Duodenal mucosa (tissue), 2 donors: ENCODE data around the gene DIRAS2.

Experiments
- H3K27ac ChIP-seq: one replicate; pipeline ENCODE4 v1.7.0; 2013; ENCODE audit warnings: low read depth, low read length
- H3K27me3 ChIP-seq, 2 donors: one replicate each; pipeline ENCODE4 v1.7.0; 2013; ENCODE audit warnings: low read length in 2 of 2, control low read depth in 1 of 2; ENCODE audit not compliant: insufficient read depth in 2 of 2, control insufficient read depth in 1 of 2
- H3K36me3 ChIP-seq, 2 donors: one replicate each; pipeline ENCODE4 v1.7.0; 2013; ENCODE audit warnings: low read length in 2 of 2, control low read depth in 1 of 2; ENCODE audit not compliant: insufficient read depth in 2 of 2, control insufficient read depth in 1 of 2
- H3K4me1 ChIP-seq, 2 donors: one replicate each; pipeline ENCODE4 v1.7.0; 2013; ENCODE audit warnings: low read length in 2 of 2, control low read depth in 1 of 2; ENCODE audit not compliant: insufficient read depth in 2 of 2, control insufficient read depth in 1 of 2
- H3K4me3 ChIP-seq, 2 donors: one replicate each; pipeline ENCODE4 v1.7.0; 2013; ENCODE audit warnings: low read length in 2 of 2, low read depth in 1 of 2
- H3K9ac ChIP-seq, 2 donors: one replicate each; pipeline ENCODE4 v1.7.0; 2013; ENCODE audit warnings: low read length in 2 of 2, low read depth in 1 of 2
- H3K9me3 ChIP-seq, 2 donors: one replicate each; pipeline ENCODE4 v1.7.0; 2013; ENCODE audit warnings: low read length in 2 of 2, control low read depth in 1 of 2; ENCODE audit not compliant: control insufficient read depth in 1 of 2

The DIRAS2 gene

GRCh38 chr9:90616806-90617205 lies 25.8 kb downstream of the DIRAS2 start:
- H3K27me3 ChIP-seq: no peaks in the 10 kb centered on the region
- H3K9me3 ChIP-seq: no peaks in the 10 kb centered on the region
- no peaks in the 10 kb centered on the region for H3K4me1 ChIP-seq
- H3K4me3 ChIP-seq: no peak overlapping the region
- no peak overlapping the region for H3K27ac ChIP-seq
- H3K36me3 ChIP-seq: no peaks in the 10 kb centered on the region
- no peak overlapping the region for H3K9ac ChIP-seq

GRCh38 chr9:90613502-90613901 lies 29.1 kb downstream of the DIRAS2 start:
- no peaks in the 10 kb centered on the region for H3K9me3 ChIP-seq
- H3K27me3 ChIP-seq: no peaks in the 10 kb centered on the region
- H3K9ac ChIP-seq: no peak overlapping the region
- no peaks in the 10 kb centered on the region for H3K36me3 ChIP-seq
- H3K27ac ChIP-seq: no peak overlapping the region
- H3K4me3 ChIP-seq: no peak overlapping the region
- H3K4me1 ChIP-seq: peaks cover 1 to 2% of the 10 kb centered on the region in 2 donors

DNA sequence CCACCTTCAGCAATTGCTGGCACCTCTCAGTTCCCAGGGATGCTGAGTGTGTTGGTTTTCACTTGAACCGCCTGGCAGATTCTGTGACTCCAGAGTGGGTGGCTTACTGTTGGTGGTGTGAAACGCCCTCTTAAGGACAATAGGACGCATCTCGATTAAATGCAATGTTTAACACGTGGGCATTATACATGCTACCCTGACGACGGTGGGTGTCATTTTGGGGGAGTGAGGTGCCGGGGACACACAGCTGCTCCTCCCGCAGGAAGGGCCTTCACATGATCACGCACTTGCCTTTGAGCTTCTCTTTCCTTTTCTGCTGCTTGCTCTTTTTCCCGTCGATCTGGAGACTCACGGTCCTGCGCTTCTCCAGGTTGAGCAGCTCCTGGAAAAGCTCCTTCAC lies 29.7 kb downstream of the DIRAS2 start:
- Histone ChIP-seq H3K9me3 (no peaks in the 10 kb centered on the region), H3K27ac (no peak overlapping the region), H3K36me3 (no peaks in the 10 kb centered on the region), H3K9ac (no peak overlapping the region), H3K4me3 (no peak overlapping the region), H3K27me3 (no peaks in the 10 kb centered on the region), H3K4me1 (peaks cover 4% of the 10 kb centered on the region in 2 donors)

GRCh38 chr9:90611568-90611967 lies 31.1 kb downstream of the DIRAS2 start:
- H3K9me3 ChIP-seq: no peaks in the 10 kb centered on the region
- no peaks in the 10 kb centered on the region for H3K36me3 ChIP-seq
- no peaks in the 10 kb centered on the region for H3K27me3 ChIP-seq

DNA sequence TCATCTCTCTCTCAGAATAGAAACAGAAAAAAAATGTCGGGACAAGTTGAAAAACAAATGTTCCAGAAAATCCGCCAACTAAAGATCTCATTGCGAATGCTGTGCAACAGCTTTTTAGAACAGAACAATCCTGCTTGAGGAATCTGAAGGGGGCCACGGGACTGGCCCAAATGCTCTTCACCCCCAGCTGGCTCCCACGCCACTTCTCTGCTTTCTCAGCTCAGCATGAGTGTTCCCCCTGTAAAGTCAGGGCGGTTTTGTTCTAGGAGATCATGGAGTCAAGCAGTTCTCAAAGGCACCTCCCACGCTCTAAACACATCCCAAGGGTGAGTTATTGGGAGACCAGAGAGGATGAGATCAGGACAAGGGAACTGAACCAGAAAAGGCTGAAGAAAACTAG lies 31.5 kb downstream of the DIRAS2 start:
- Histone ChIP-seq H3K36me3 (no peaks in the 10 kb centered on the region), H3K4me3 (no peak overlapping the region), H3K9ac (no peak overlapping the region), H3K27ac (no peak overlapping the region), H3K9me3 (no peaks in the 10 kb centered on the region), H3K27me3 (no peaks in the 10 kb centered on the region), H3K4me1 (peaks cover 7 to 12% of the 10 kb centered on the region in 2 donors)

More at GRCh38 chr9:90611568-90611967, 31.1 kb downstream of the DIRAS2 start:
- Histone ChIP-seq H3K9ac (no peak overlapping the region), H3K4me3 (no peak overlapping the region), H3K27ac (no peak overlapping the region), H3K4me1 (peaks cover 7 to 12% of the 10 kb centered on the region in 2 donors)

GRCh38 chr9:90607701-90608516 lies 34.7 kb downstream of the DIRAS2 start:
- peak overlapping the region; percentile 13 for H3K27ac ChIP-seq
- no peaks in the 10 kb centered on the region for H3K36me3 ChIP-seq
- H3K9me3 ChIP-seq: no peaks in the 10 kb centered on the region
- peaks cover 7 to 12% of the 10 kb centered on the region in 2 donors for H3K4me1 ChIP-seq
- H3K9ac ChIP-seq: peak overlapping the region in 1 of 2 donors; percentile 6
- H3K27me3 ChIP-seq: no peaks in the 10 kb centered on the region
- peak overlapping the region; percentile 25 to 37 for H3K4me3 ChIP-seq

GRCh38 chr9:90600029-90600428 lies 42.6 kb downstream of the DIRAS2 start:
- Histone ChIP-seq H3K27ac (no peak overlapping the region), H3K9ac (no peak overlapping the region), H3K9me3 (no peaks in the 10 kb centered on the region), H3K36me3 (no peaks in the 10 kb centered on the region), H3K4me1 (no peaks in the 10 kb centered on the region), H3K4me3 (no peak overlapping the region), H3K27me3 (no peaks in the 10 kb centered on the region)

GRCh38 chr9:90598191-90598590 lies 44.4 kb downstream of the DIRAS2 start:
- no peak overlapping the region for H3K9ac ChIP-seq
- no peak overlapping the region for H3K4me3 ChIP-seq
- no peaks in the 10 kb centered on the region for H3K4me1 ChIP-seq

DNA sequence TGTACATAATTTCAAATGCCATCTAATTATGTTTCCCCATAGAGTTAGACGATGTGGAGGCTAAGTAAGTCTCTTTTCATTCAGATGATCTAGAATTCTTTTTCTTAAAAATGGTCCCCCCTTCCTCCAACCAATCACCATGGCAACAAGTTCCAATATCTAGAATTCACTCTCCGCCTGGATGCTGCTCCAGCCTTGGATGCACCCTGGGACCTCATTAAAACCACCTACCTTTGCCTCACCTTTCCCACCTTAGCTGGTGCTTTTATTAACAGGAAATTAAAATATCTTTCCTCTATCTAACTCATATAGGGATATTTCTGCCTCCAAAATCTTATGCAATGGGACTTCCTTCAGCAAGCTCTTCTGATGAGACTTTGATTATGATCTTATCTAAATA lies 49.0 kb downstream of the DIRAS2 start:
- no peak overlapping the region for H3K9ac ChIP-seq
- H3K4me3 ChIP-seq: no peak overlapping the region
- no peak overlapping the region for H3K27ac ChIP-seq
- H3K36me3 ChIP-seq: no peaks in the 10 kb centered on the region
- H3K9me3 ChIP-seq: peaks cover 0 to 4% of the 10 kb centered on the region in 2 donors
- peaks cover 0 to 6% of the 10 kb centered on the region in 2 donors for H3K27me3 ChIP-seq
- H3K4me1 ChIP-seq: no peaks in the 10 kb centered on the region

More at GRCh38 chr9:90598191-90598590, 44.4 kb downstream of the DIRAS2 start:
- Histone ChIP-seq H3K9me3 (peaks cover 0 to 4% of the 10 kb centered on the region in 2 donors), H3K27me3 (peaks cover 0 to 6% of the 10 kb centered on the region in 2 donors), H3K27ac (no peak overlapping the region), H3K36me3 (no peaks in the 10 kb centered on the region)

DNA sequence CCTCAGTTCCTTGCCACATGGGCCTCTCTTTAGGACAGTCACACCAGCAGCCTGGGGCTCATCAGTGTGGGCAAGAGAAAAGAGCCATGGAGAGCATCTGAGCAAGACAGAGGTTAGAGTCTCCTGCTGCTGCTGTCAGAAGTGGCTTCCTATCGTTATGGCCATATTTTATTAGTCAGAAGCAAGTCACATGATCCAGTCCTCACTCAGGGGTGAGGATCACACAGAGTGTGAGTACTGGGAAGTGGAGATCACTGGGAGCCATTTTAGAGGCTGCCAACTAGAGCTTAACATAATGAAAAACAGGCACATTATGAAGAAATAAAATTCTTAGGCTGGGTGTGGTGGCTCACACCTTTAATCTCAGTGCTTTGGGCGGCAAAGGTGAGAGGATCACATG lies 62.0 kb downstream of the DIRAS2 start:
- Histone ChIP-seq H3K9ac (no peak overlapping the region), H3K36me3 (no peaks in the 10 kb centered on the region), H3K27me3 (no peaks in the 10 kb centered on the region), H3K4me3 (no peak overlapping the region), H3K9me3 (no peaks in the 10 kb centered on the region), H3K27ac (no peak overlapping the region), H3K4me1 (no peaks in the 10 kb centered on the region)
